ENCODE results near the gene AMBRA1. TPM values are rescaled to one million over a fixed set of nuclear protein-coding genes. Genes with fewer than 3 reads are reported as not detected.
"Not testable (repeated sequence)": the region's sequence is repeated elsewhere in the genome, so short reads cannot be mapped to it uniquely, and the experiment has no call there.

AMBRA1 gene
- total RNA-seq, 1 donor from 2014 or later, result 22.3 TPM

DNA sequence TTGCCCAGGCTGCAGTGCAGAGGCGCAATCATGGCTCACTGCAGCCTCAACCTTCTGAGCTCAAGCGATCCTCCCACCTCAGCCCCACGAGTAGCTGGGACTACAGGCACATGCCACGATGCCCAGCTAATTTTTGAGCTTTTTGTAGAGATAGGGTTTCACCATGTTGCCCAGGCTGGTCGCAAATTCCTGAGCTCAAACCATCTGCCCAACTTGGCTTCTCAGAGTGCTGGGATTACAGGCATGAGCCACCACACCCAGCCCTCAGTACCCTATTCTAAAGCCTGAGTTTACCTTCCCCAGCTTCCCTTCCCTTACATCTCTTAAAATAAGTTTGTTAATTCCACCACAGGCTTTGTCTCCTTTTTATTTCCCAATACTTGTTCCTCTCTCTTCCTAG, 59.1 kb downstream of the AMBRA1 start:
- DNase-seq (ENCODE audit: low spot score), result no peak

GRCh38 chr11:46533396-46534100, 60.3 kb downstream of the AMBRA1 start:
- DNase-seq (ENCODE audit: low spot score), result no peak

GRCh38 chr11:46529928-46530574, 63.8 kb downstream of the AMBRA1 start:
- DNase-seq (ENCODE audit: low spot score), result no peak

- DNase-seq (ENCODE audit: low spot score), result no peak
These were observed 64.5 kb downstream of the AMBRA1 start for GRCh38 chr11:46529095-46529905.

GRCh38 chr11:46528445-46529094, 65.3 kb downstream of the AMBRA1 start:
- DNase-seq (ENCODE audit: low spot score), result no peak

GRCh38 chr11:46527591-46528130, 66.2 kb downstream of the AMBRA1 start:
- DNase-seq (ENCODE audit: low spot score), result no peak

GRCh38 chr11:46526216-46527215, 67.3 kb downstream of the AMBRA1 start:
- DNase-seq (ENCODE audit: low spot score), result no peak

DNA sequence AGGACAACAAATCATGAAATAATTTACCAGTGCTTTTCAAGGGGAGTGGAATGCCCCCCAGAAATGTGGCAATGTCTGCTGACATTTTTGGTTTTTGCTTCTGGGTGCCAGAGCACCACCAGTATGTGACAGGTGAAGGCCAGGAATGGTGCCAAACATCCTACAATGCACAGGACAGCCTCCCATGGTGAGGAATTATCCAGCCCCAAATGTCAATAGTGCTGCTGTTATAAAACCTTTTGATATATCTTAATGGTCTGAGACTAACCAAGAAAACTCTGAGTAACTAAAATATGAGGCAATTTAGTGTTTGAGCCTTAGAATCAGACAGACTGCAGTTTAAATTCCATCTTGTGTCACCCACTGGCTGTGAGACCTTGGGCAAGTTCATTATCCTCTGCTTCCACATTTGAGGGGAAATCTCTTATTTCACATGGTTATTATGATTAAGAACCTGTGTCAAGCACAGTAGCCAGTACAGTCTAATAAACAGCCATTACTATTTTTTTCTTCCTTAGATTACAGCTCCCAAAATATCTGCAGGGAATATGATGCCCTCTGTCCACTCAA, 69.5 kb downstream of the AMBRA1 start:
- no peak for DNase-seq (ENCODE audit: low spot score)

GRCh38 chr11:46523290-46523689, 70.5 kb downstream of the AMBRA1 start:
- no peak for DNase-seq (ENCODE audit: low spot score)

DNA sequence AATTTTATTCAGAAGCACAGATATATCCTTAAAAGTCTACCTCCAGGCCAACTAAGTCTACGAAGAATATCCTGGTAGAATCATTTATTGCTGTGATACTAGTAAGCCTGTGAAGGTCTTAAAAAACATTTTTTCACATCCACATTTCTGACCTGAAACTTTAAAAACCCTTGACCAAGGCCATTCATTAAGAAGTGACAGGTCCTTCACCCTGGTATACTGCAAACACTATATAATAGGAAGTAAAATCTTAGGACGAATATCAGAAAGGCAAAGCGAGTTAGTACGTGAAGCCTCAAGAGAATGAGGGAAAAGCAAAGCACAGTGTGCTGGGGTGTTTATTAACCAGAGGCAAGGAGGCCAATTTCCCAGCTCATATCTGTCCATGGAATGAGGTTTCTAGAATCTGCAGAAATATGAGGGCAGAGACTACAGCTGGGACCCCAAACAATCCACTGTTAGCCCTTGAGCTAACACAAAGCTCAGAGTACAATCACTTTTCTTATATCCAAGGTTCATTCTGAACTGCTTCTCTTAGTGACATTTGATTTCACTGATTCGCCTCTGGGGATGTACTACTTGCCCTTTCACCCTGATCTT, 71.0 kb downstream of the AMBRA1 start:
- DNase-seq (ENCODE audit: low spot score), result no peak

GRCh38 chr11:46521961-46522681, 71.7 kb downstream of the AMBRA1 start:
- no peak for DNase-seq (ENCODE audit: low spot score)

GRCh38 chr11:46520971-46521745, 72.7 kb downstream of the AMBRA1 start:
- DNase-seq (ENCODE audit: low spot score), result no peak

GRCh38 chr11:46519351-46519750, 74.5 kb downstream of the AMBRA1 start:
- no peak for DNase-seq (ENCODE audit: low spot score)

DNA sequence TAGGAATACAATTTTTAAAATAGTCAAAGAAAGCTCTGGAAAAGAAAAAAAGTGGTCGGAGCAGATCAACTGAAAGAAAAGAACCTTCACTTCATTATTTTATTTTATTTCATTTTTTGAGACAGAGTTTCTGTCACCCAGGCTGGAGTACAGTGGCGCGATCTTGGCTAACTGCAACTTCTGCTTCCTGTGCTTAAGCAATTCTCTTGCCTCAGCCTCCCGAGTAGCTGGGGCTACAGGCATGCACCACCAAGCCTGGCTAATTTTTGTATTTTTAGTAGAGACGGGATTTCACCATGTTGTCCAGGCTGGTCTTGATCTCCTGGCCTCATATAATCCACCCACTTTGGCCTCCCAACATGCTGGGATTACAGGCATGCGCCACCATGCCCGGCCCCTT, 74.9 kb downstream of the AMBRA1 start:
- not testable (repeated sequence) for DNase-seq (ENCODE audit: low spot score)

DNA sequence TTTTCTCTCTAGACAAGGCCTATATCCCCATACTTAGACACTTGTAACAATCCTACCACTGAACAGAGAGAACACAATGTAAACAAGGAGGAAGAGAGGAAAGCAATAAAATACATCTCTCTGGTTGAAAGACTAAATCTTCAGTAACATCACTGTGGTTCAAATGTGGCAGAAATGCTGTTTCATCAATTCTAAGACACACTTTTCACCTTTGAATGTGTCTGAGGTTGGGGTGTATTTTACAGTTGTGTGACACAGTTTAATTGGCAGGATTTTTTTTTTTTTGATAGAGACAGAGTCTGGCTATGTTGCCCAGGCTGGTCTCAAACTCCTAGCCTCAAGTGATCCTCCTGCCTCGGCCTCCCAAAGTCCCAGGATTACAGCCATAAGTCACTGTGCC, 79.5 kb downstream of the AMBRA1 start:
- no peak for DNase-seq (ENCODE audit: low spot score)

GRCh38 chr11:46513934-46514342, 79.9 kb downstream of the AMBRA1 start:
- DNase-seq (ENCODE audit: low spot score), result no peak

- no peak for DNase-seq (ENCODE audit: low spot score)
These were observed 81.5 kb downstream of the AMBRA1 start for GRCh38 chr11:46512261-46512881.
